HG02885 (cell line): ENCODE results near the gene PLCD3.
A peak's percentile ranks its signal among the peaks of the same experiment; 100 is the strongest.

Experiments used
- ATAC-seq: cut with Tn5 transposase; IDR thresholded peaks from one replicate; pipeline ENCODE4 v1.9.1; 2021; ENCODE audit warnings: mild to moderate bottlenecking; ENCODE audit not compliant: unreplicated experiment, poor library complexity

Gene PLCD3

GRCh38 chr17:45132320-45132571 lies at the start of gene PLCD3:
Gene PLCD3, minus strand, starts transcription at chr17:45132515. Its CDS starts 105 bp downstream, at chr17:45132410.
- no peak for ATAC-seq

- ATAC-seq = no peak
Observed at GRCh38 chr17:45177563-45177962, 45.2 kb upstream of the PLCD3 start.

- ATAC-seq = no peak
Observed at GRCh38 chr17:45175759-45176115, 43.4 kb upstream of the PLCD3 start.

GRCh38 chr17:45172541-45173286 lies 40.4 kb upstream of the PLCD3 start:
- no peak for ATAC-seq

GRCh38 chr17:45172232-45172540 lies 39.9 kb upstream of the PLCD3 start:
- ATAC-seq = no peak

GRCh38 chr17:45171338-45172231 lies 39.3 kb upstream of the PLCD3 start:
- ATAC-seq = no peak

- no peak for ATAC-seq
Observed at GRCh38 chr17:45170931-45171337, 38.6 kb upstream of the PLCD3 start.

GRCh38 chr17:45170280-45170930 lies 38.1 kb upstream of the PLCD3 start:
- no peak for ATAC-seq

- ATAC-seq = no peak
Observed at GRCh38 chr17:45168991-45169752, 36.9 kb upstream of the PLCD3 start.

- no peak for ATAC-seq
Observed at GRCh38 chr17:45164734-45165269, 32.5 kb upstream of the PLCD3 start.

GRCh38 chr17:45162025-45162687 lies 29.8 kb upstream of the PLCD3 start:
- ATAC-seq = no peak

- ATAC-seq = peak; percentile 91
Observed at GRCh38 chr17:45161288-45162024, 29.1 kb upstream of the PLCD3 start, which contains the start of gene HEXIM2. Gene HEXIM2, plus strand, starts transcription at chr17:45161875. Its CDS starts 919 bp downstream, at chr17:45162794.

GRCh38 chr17:45160447-45161287 lies 28.4 kb upstream of the PLCD3 start:
- ATAC-seq = peak; percentile 21

- no peak for ATAC-seq
Observed at GRCh38 chr17:45156242-45156641, 23.9 kb upstream of the PLCD3 start.

- ATAC-seq = no peak
Observed at GRCh38 chr17:45155483-45155882, 23.2 kb upstream of the PLCD3 start.

- no peak for ATAC-seq
Observed at GRCh38 chr17:45155029-45155428, 22.7 kb upstream of the PLCD3 start.

GRCh38 chr17:45150911-45151809 lies 18.8 kb upstream of the PLCD3 start:
- ATAC-seq = no peak
